ENCODE measurements around the gene TCF12.
"Not testable (repeated sequence)": the region's sequence is repeated elsewhere in the genome, so short reads cannot be mapped to it uniquely, and the experiment has no call there.

TCF12 gene

GRCh38 chr15:56984681-56985481, 66.4 kb downstream of the TCF12 start:
- H3K4me1 Mint-ChIP-seq (ENCODE audit: low read depth), result peaks cover 41% of the 10 kb centered on the region
- H3K9me3 Mint-ChIP-seq, result no peaks in the 10 kb centered on the region
- peaks cover 4% of the 10 kb centered on the region for H3K36me3 Mint-ChIP-seq (ENCODE audit: low read depth)
- no peaks in the 10 kb centered on the region for H3K27me3 Mint-ChIP-seq (ENCODE audit: low read depth)
- DNase-seq (ENCODE audit: low spot score), result no peak
- H3K4me3 Mint-ChIP-seq, result no peak overlapping the region
- peak overlapping the region; percentile 26 for H3K27ac Mint-ChIP-seq

GRCh38 chr15:56985856-56986255, 67.4 kb downstream of the TCF12 start:
- Mint-ChIP-seq H3K4me1 (ENCODE audit: low read depth) (peaks cover 37% of the 10 kb centered on the region), H3K27me3 (ENCODE audit: low read depth) (no peaks in the 10 kb centered on the region), H3K27ac (no peak overlapping the region), H3K9me3 (no peaks in the 10 kb centered on the region), H3K36me3 (ENCODE audit: low read depth) (peaks cover 4% of the 10 kb centered on the region), H3K4me3 (no peak overlapping the region)
- DNase-seq (ENCODE audit: low spot score), result no peak

- peaks cover 6% of the 10 kb centered on the region for H3K36me3 Mint-ChIP-seq (ENCODE audit: low read depth)
- H3K4me3 Mint-ChIP-seq, result no peak overlapping the region
- no peaks in the 10 kb centered on the region for H3K9me3 Mint-ChIP-seq
- no peaks in the 10 kb centered on the region for H3K27me3 Mint-ChIP-seq (ENCODE audit: low read depth)
- no peak for DNase-seq (ENCODE audit: low spot score)
- no peak overlapping the region for H3K27ac Mint-ChIP-seq
- peaks cover 31% of the 10 kb centered on the region for H3K4me1 Mint-ChIP-seq (ENCODE audit: low read depth)
Measured at GRCh38 chr15:56987286-56987685, 68.8 kb downstream of the TCF12 start.

- Mint-ChIP-seq H3K27me3 (ENCODE audit: low read depth) (no peaks in the 10 kb centered on the region), H3K9me3 (no peaks in the 10 kb centered on the region), H3K4me3 (no peak overlapping the region), H3K4me1 (ENCODE audit: low read depth) (peaks cover 25% of the 10 kb centered on the region), H3K36me3 (ENCODE audit: low read depth) (peaks cover 13% of the 10 kb centered on the region), H3K27ac (no peak overlapping the region)
- DNase-seq (ENCODE audit: low spot score), result no peak
Measured at GRCh38 chr15:56988219-56988618, 69.8 kb downstream of the TCF12 start.

- H3K4me1 Mint-ChIP-seq (ENCODE audit: low read depth), result peaks cover 23% of the 10 kb centered on the region
- DNase-seq (ENCODE audit: low spot score), result no peak
- no peak overlapping the region for H3K4me3 Mint-ChIP-seq
- H3K36me3 Mint-ChIP-seq (ENCODE audit: low read depth), result peaks cover 21% of the 10 kb centered on the region
- no peaks in the 10 kb centered on the region for H3K9me3 Mint-ChIP-seq
- H3K27me3 Mint-ChIP-seq (ENCODE audit: low read depth), result no peaks in the 10 kb centered on the region
- H3K27ac Mint-ChIP-seq, result no peak overlapping the region
Measured at GRCh38 chr15:56989411-56989924, 71.0 kb downstream of the TCF12 start.

- Mint-ChIP-seq H3K9me3 (no peaks in the 10 kb centered on the region), H3K4me1 (ENCODE audit: low read depth) (peaks cover 11% of the 10 kb centered on the region), H3K36me3 (ENCODE audit: low read depth) (peaks cover 20% of the 10 kb centered on the region), H3K4me3 (no peak overlapping the region), H3K27me3 (ENCODE audit: low read depth) (no peaks in the 10 kb centered on the region), H3K27ac (no peak overlapping the region)
- DNase-seq (ENCODE audit: low spot score), result no peak
Measured at GRCh38 chr15:56991017-56991416, 72.6 kb downstream of the TCF12 start.

- no peak for DNase-seq (ENCODE audit: low spot score)
- H3K27me3 Mint-ChIP-seq (ENCODE audit: low read depth), result no peaks in the 10 kb centered on the region
- peaks cover 11% of the 10 kb centered on the region for H3K4me1 Mint-ChIP-seq (ENCODE audit: low read depth)
- no peak overlapping the region for H3K27ac Mint-ChIP-seq
- no peaks in the 10 kb centered on the region for H3K9me3 Mint-ChIP-seq
- no peak overlapping the region for H3K4me3 Mint-ChIP-seq
- H3K36me3 Mint-ChIP-seq (ENCODE audit: low read depth), result peaks cover 23% of the 10 kb centered on the region
Measured at GRCh38 chr15:56992725-56993124, 74.3 kb downstream of the TCF12 start.

GRCh38 chr15:56994280-56994679, 75.8 kb downstream of the TCF12 start:
- no peak for DNase-seq (ENCODE audit: low spot score)
- Mint-ChIP-seq H3K9me3 (no peaks in the 10 kb centered on the region), H3K4me1 (ENCODE audit: low read depth) (peaks cover 6% of the 10 kb centered on the region), H3K36me3 (ENCODE audit: low read depth) (peaks cover 23% of the 10 kb centered on the region), H3K4me3 (no peak overlapping the region), H3K27ac (no peak overlapping the region), H3K27me3 (ENCODE audit: low read depth) (no peaks in the 10 kb centered on the region)

- H3K36me3 Mint-ChIP-seq (ENCODE audit: low read depth), result peaks cover 23% of the 10 kb centered on the region
Measured at GRCh38 chr15:56996093-56996492, 77.6 kb downstream of the TCF12 start.

GRCh38 chr15:56996746-56997470, 78.5 kb downstream of the TCF12 start:
- Mint-ChIP-seq H3K4me3 (no peak overlapping the region), H3K27ac (no peak overlapping the region), H3K36me3 (ENCODE audit: low read depth) (peaks cover 21% of the 10 kb centered on the region), H3K4me1 (ENCODE audit: low read depth) (no peaks in the 10 kb centered on the region), H3K9me3 (no peaks in the 10 kb centered on the region), H3K27me3 (ENCODE audit: low read depth) (no peaks in the 10 kb centered on the region)
- DNase-seq (ENCODE audit: low spot score), result no peak

More at GRCh38 chr15:56996093-56996492, 77.6 kb downstream of the TCF12 start:
- Mint-ChIP-seq H3K27ac (no peak overlapping the region), H3K4me1 (ENCODE audit: low read depth) (no peaks in the 10 kb centered on the region), H3K9me3 (no peaks in the 10 kb centered on the region), H3K4me3 (no peak overlapping the region), H3K27me3 (ENCODE audit: low read depth) (no peaks in the 10 kb centered on the region)
- DNase-seq (ENCODE audit: low spot score), result no peak

- Mint-ChIP-seq H3K4me1 (ENCODE audit: low read depth) (peaks cover 5% of the 10 kb centered on the region), H3K9me3 (no peaks in the 10 kb centered on the region), H3K27ac (no peak overlapping the region)
Measured at GRCh38 chr15:57003418-57003817, 85.0 kb downstream of the TCF12 start.

GRCh38 chr15:57005244-57005643, 86.8 kb downstream of the TCF12 start:
- no peak overlapping the region for H3K27ac Mint-ChIP-seq
- no peak for DNase-seq (ENCODE audit: low spot score)
- H3K9me3 Mint-ChIP-seq, result no peaks in the 10 kb centered on the region
- H3K36me3 Mint-ChIP-seq (ENCODE audit: low read depth), result no peaks in the 10 kb centered on the region
- no peaks in the 10 kb centered on the region for H3K27me3 Mint-ChIP-seq (ENCODE audit: low read depth)
- H3K4me1 Mint-ChIP-seq (ENCODE audit: low read depth), result peaks cover 5% of the 10 kb centered on the region
- no peak overlapping the region for H3K4me3 Mint-ChIP-seq

More at GRCh38 chr15:57003418-57003817, 85.0 kb downstream of the TCF12 start:
- Mint-ChIP-seq H3K27me3 (ENCODE audit: low read depth) (no peaks in the 10 kb centered on the region), H3K4me3 (no peak overlapping the region), H3K36me3 (ENCODE audit: low read depth) (no peaks in the 10 kb centered on the region)
- no peak for DNase-seq (ENCODE audit: low spot score)

- H3K27me3 Mint-ChIP-seq (ENCODE audit: low read depth); H3K9me3 Mint-ChIP-seq; H3K4me1 Mint-ChIP-seq (ENCODE audit: low read depth); H3K27ac Mint-ChIP-seq; H3K36me3 Mint-ChIP-seq (ENCODE audit: low read depth); DNase-seq (ENCODE audit: low spot score); H3K4me3 Mint-ChIP-seq: not testable (repeated sequence)
Measured at GRCh38 chr15:57007797-57008196, 89.4 kb downstream of the TCF12 start.

GRCh38 chr15:57010724-57011123, 92.3 kb downstream of the TCF12 start:
- Mint-ChIP-seq H3K27ac (no peak overlapping the region), H3K36me3 (ENCODE audit: low read depth) (no peaks in the 10 kb centered on the region), H3K27me3 (ENCODE audit: low read depth) (no peaks in the 10 kb centered on the region), H3K4me3 (no peak overlapping the region), H3K4me1 (ENCODE audit: low read depth) (peaks cover 10% of the 10 kb centered on the region), H3K9me3 (no peaks in the 10 kb centered on the region)
- DNase-seq (ENCODE audit: low spot score), result no peak

Data from T-helper 2 cell treated with Interferon-gamma antibody and Interleukin-4, amounts not matched to agents 5 μg/mL and 100 μg/mL, for 36 hours (primary cell).